CD4-positive, alpha-beta T cell treated with Interleukin-15 for 4 hours (primary cell): ENCODE data around the gene TOB1.
A peak's percentile ranks its signal among the peaks of the same experiment; 100 is the strongest.
"Not testable (repeated sequence)": the region's sequence is repeated elsewhere in the genome, so short reads cannot be mapped to it uniquely, and the experiment has no call there.

Experiments
- DNase-seq: peaks from one replicate; pipeline ENCODE4 v3.0.0-alpha.2; 2020; ENCODE audit warnings: low spot score

Gene TOB1

DNA sequence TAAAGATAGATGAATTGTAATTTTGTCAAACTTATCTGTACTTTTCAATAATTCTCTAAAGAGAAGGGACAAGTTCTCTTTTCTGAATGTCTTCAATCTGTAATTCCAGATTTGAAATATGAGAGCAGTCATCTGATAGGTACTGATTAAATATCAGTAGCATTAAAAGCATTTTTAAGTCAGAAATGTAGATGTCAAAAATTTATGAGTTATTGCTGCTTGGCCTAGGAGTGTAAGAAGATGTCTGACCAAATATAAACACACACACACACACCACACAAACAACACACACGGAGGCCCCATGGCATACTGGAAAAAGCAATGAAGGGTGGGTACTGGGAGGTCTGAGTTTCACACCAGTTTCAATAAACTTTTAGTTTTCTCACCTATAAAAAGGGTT is 2.4 kb upstream of the TOB1 start:
- no peak for DNase-seq

- no peak for DNase-seq
Measured at GRCh38 chr17:50868140-50868438, 1.9 kb upstream of the TOB1 start.

DNA sequence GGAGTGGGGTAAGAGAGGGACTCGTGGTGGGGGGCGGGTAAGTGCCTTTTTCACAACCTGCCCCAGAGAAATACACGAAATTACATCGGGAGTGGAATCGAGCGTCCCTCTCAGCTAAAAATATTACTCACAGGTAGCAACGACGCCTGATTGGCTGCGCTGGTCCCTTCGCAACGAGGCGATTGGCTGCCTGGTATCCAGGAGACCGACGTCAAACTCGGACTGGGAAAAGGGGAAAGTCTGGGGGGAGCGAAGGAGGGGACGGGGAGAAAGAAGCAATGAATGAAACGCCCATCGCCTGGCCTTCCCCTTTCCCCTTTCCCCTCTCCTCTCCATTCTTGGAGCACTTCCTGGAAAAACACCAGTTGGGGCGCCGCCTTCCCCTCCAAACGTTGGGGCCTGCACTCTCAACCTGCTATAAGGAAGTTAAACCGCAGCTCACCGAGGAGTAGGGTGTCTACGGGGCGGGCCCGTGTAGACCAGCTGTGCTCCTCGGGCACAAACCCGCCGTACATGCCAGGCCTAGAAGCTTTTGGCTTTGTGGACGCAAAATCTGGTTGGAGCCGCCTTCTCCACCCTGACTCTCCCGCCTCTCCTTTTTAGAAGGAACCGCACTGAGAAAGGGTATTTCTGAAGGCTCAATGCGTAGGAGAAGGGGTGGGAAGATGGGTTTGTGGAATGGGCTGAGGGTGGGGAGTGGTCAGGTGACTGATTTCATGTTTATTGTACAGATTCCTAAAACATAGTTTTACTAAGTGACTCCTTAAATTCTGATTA is 1.4 kb upstream of the TOB1 start:
- peak; percentile 88 for DNase-seq

GRCh38 chr17:50866950-50867362 is 802 bp upstream of the TOB1 start:
- no peak for DNase-seq

DNA sequence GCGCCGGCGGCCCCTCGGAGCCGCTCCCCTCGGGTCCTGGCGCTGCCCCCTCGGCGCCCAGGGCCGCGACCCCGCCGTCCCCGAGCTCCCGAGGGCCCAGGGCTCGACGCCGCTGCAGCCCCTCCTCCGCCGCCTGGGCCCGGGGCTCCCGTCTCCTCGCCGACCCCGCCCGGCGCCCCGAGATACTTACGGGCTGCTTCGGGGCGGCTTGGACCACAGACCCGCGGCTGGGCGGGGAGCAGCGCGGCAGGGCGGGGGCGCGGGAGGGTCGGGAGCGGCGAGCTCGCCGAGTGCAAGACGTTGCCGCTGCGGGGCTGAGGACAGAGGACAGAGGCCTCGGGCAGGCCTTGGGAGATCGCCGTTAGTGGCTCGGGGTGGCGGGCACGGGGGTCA is 290 bp downstream of the TOB1 start:
- no peak for DNase-seq

DNA sequence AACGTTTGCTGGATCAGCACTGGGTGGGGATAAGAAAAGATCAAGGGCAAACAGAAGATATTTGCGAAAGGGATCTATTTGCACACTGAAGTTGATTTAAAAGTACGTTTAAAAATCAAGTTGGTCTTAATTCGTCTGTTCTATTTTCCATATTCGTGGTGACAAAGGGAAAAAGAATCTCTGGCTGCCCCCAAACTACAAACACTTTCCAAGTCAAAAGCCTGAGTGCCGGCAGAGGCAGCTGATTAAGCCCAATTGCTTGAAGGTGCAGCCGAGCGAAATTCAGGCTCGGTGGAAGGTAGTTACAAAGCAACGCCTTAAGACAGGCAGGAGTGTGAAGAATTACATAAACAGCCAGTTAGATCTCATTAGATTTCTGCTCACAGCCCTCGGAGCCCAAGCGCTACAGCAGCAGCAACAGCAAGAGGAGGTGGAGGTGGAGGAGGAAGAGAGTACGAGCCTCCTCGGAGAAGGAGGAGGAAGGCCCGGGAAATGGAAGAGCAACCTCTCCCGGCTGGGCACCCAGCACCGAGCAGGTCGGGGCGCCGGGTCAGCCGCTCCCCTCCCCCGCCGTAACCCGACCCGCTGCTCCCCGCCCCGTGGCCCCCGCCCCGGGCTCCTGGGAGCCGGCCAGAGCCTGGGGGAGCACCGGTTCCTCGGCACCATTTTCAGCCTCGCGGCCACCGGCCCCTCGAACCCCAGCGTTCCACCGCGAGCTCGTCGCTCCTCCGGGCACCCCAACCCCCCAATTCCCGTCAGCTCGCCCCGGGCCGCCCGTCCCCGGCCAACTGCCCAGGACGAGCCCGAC is 890 bp downstream of the TOB1 start:
- DNase-seq, result peak; percentile 56

- no peak for DNase-seq
Measured at GRCh38 chr17:50864747-50865059, 1.5 kb downstream of the TOB1 start.

- DNase-seq, result no peak
Measured at GRCh38 chr17:50863931-50864330, 2.2 kb downstream of the TOB1 start.

GRCh38 chr17:50863221-50863843 is 2.8 kb downstream of the TOB1 start:
- DNase-seq, result peak; percentile 40

DNA sequence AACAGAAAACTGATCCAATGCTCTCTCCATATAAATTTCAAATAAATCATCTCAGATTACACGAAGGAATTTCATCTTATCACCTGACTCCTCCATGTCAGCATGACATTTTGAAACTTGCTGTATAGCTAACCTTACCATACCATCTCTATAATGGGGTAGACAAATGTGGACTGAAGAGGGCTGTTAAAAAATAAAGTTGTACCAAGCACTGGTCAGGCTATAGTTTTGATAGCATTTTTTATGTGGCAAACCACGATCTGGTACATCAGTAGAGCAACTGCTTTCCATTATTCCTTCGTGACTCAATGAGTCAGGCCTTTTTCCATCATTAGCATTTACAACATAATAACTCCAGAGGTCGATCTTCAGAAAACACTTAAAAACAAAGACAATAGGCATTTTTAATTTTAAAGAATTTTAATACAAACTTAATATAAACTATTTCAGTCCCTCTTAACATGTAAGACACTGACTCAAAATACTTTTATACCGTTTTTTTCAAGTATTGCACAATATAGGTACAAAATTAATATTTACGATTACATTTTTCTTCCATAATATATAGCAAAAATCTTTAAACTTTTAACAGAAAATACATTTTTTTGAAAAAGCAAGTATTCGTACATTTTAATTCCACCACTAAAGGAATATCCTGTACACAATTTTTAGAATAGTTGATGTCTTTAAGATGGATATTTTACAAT is 4.2 kb downstream of the TOB1 start:
- DNase-seq, result no peak

DNA sequence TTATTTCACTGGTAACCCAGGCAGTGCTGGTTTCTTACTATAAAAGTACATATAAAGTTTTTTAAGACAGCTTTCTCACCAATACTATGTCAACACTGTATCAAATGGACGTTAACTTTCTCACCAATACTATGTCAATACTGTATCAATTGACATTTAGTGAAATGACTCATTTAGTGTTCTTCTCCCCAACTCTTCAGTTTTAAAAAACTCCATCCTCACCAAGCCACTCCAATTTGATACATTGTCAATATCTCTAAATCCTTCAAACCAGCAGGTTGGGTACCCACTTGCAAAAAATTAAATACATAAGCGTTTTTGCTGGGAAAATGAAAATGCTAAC is 4.8 kb downstream of the TOB1 start:
- no peak for DNase-seq

GRCh38 chr17:50859727-50860126 is 6.4 kb downstream of the TOB1 start:
- DNase-seq, result not testable (repeated sequence)

- no peak for DNase-seq
Measured at GRCh38 chr17:50858486-50859225, 7.5 kb downstream of the TOB1 start.

- no peak for DNase-seq
Measured at GRCh38 chr17:50856431-50856830, 9.7 kb downstream of the TOB1 start.

- DNase-seq, result no peak
Measured at GRCh38 chr17:50855708-50856330, 10.3 kb downstream of the TOB1 start.

DNA sequence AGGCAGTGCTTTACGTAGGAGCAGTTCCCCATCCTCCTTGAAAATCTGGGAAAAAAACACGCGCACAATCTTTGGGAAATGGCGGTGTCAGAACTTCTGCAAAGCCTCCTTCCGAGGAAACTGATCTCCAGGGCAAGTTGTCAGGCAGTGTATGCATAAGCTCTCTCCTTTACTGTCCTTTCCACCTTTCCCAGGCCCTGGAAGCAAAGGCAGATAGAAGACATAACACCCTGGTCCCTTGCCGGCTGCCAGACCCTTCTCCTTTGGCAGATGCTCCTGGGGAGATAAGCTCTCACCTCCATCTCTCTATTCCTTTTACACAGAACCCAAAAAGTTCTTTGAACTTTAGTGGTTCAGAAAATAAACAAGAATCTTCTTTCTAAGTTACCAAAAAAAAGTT is 12.4 kb downstream of the TOB1 start:
- DNase-seq, result no peak

DNA sequence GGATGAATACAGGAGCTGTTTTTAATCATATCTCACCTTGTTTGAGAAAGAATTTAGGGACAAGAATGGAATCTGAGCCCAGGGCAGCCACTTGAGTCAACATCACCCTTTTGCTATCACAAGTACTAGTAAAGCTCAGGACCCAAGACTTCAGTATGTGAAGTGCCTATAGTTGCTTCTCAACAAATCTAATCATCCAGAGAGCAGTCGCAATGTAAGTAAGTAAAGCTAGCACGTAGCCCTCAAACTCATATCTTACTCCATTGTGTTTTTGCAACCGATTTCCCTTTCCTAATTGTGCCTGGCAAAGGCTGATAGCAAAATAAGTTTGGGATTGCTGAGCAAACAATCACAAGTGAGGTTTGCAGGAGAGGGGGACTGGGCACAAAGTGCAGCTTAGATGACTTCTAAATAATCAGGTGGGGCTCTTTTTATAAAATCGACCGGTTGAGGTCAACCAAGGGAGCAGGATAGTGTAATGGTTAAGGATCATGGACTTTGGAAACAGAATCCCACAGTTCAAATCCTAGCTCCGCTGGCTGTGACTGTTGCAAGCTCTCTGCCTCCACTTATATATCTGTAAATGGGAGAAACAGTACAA is 13.0 kb downstream of the TOB1 start:
- no peak for DNase-seq

- no peak for DNase-seq
Measured at GRCh38 chr17:50850640-50851039, 15.5 kb downstream of the TOB1 start.

- no peak for DNase-seq
Measured at GRCh38 chr17:50848711-50849110, 17.4 kb downstream of the TOB1 start.

- no peak for DNase-seq
Measured at GRCh38 chr17:50848039-50848438, 18.1 kb downstream of the TOB1 start.

DNA sequence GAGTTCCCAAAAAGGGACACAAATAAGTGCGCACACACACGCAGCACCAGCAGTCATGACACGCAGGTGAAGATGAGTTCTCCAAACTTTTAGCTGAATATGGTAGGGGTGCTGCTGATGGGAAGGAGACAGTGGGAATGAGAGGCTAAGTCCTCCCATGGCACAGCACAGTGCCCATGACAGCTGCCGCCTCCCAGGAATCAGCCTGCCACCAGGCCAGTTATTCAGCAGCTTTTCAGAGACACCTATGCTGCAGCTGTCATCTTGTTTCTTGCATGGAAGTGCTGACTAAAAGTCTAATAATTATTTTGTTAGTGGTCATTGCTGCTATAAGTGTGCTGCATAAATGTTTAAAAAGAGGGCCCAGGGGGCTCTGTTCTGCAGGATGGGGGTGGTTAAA is 18.6 kb downstream of the TOB1 start:
- no peak for DNase-seq
